Fibroblast of lung (primary cell): ENCODE data around the gene SEMA6A.

Experiments used
- CTCF ChIP-seq, 2 donors: IDR thresholded peaks in 1 of 2; conservative IDR thresholded peaks in 1 of 2; 1 replicate in 1 of 2; 2 replicates in 1 of 2; pipeline ENCODE4 v1.5.1; 2011 to 2012; ENCODE audit warnings: low read length in 2 of 2, control low read depth in 1 of 2, inconsistent platforms in 1 of 2, low read depth in 1 of 2, mild to moderate bottlenecking in 1 of 2
- EZH2 ChIP-seq: IDR thresholded peaks from 2 replicates; pipeline ENCODE4 v1.5.1; 2012; ENCODE audit warnings: low read length, control low read depth, mild to moderate bottlenecking; ENCODE audit errors: missing control alignments

- TF ChIP-seq CTCF (conservative IDR thresholded peaks at IDR 0.05 in 1 of 2, IDR thresholded peaks at IDR 0.05 in 1 of 2; ENCODE audit: low read depth in 1 of 2, low read length in 2 of 2) (no peak), EZH2 (no peak)
Observed at GRCh38 chr5:116494784-116495450, 79.7 kb downstream of the SEMA6A start.
